ENCODE measurements around the gene INSYN1. TPM values are rescaled to one million over a fixed set of nuclear protein-coding genes. Genes with fewer than 3 reads are reported as not detected.

The INSYN1 gene
- total and polyA plus RNA-seq, 3 donors from 2014 or later = 8.9 to 18.9 (median 15.9) TPM

DNA sequence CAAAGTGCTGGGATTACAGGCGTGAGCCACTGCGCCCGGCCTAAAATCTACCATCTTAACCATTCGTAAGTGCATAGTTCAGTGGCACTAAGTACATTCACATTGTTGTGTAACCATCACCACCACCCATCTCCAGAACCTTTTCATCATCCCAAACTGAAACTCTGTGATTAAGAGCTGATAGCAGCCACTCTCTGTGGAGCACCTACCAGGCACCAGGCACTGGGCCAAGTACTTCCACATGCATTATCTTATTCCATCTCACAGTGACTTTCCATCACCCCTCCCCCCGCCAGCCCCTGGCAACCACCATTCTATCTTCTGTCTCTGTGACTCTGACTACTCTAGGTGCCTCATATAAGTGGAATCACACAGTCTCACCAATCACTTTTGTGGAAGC is 2.3 kb upstream of the INSYN1 start:
- intact Hi-C loops (cut with DNase I; ENCODE audit: low total_unique reads) = no loop called here
- 92 to 94% methylated on average over 5 of the region's 5 CpGs for WGBS, 2 donors

DNA sequence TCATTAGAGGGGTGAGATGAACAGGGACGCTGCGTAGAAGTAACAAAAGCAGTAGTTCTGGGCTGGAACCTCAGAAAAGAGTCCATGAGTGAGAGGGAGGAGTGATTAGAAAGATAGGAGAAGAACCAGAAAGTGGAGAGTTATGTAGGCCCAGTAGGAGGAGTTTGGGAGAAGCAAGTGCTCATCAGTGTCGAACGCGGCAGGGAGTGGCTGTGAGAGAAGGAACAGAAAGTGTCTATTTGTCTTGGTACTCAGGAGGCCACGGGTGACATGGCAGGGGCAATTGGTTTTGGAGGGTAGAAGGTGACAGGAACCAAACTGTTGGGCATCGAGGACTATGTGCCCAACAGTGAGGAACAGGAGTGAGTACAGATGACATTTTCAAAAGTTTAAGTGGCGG is 1.3 kb upstream of the INSYN1 start:
- WGBS, 2 donors = 42 to 49% methylated on average over 8 of the region's 8 CpGs
- peak; percentile 38 for DNase-seq
- intact Hi-C loops (cut with DNase I; ENCODE audit: low total_unique reads) = no loop called here
- TF ChIP-seq, protein P1, sequence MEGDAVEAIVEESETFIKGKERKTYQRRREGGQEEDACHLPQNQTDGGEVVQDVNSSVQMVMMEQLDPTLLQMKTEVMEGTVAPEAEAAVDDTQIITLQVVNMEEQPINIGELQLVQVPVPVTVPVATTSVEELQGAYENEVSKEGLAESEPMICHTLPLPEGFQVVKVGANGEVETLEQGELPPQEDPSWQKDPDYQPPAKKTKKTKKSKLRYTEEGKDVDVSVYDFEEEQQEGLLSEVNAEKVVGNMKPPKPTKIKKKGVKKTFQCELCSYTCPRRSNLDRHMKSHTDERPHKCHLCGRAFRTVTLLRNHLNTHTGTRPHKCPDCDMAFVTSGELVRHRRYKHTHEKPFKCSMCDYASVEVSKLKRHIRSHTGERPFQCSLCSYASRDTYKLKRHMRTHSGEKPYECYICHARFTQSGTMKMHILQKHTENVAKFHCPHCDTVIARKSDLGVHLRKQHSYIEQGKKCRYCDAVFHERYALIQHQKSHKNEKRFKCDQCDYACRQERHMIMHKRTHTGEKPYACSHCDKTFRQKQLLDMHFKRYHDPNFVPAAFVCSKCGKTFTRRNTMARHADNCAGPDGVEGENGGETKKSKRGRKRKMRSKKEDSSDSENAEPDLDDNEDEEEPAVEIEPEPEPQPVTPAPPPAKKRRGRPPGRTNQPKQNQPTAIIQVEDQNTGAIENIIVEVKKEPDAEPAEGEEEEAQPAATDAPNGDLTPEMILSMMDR (IDR thresholded peaks at IDR 0.05) = no peak
- no peak for TF ChIP-seq POLR2A (IDR thresholded peaks at IDR 0.05)
- no peaks in the 10 kb centered on the region for H3K36me3 ChIP-seq (ENCODE audit: low read depth, missing control alignments)
- H3K27me3 ChIP-seq = no peaks in the 10 kb centered on the region
- H3K4me3 ChIP-seq = no peak overlapping the region
- H3K9me3 ChIP-seq = no peaks in the 10 kb centered on the region
- peaks cover 22% of the 10 kb centered on the region for H3K4me1 ChIP-seq
- peak overlapping the region in 1 of 2 donors; percentile 56 for H3K27ac ChIP-seq

More for the DNA sequence above, 2.3 kb upstream of the INSYN1 start:
- no peak for TF ChIP-seq POLR2A (IDR thresholded peaks at IDR 0.05)
- TF ChIP-seq, protein P1 (IDR thresholded peaks at IDR 0.05) = no peak
- Histone ChIP-seq H3K9me3 (no peaks in the 10 kb centered on the region), H3K4me3 (no peak overlapping the region), H3K4me1 (peaks cover 22% of the 10 kb centered on the region), H3K27ac (no peak overlapping the region), H3K27me3 (no peaks in the 10 kb centered on the region), H3K36me3 (ENCODE audit: low read depth, missing control alignments) (no peaks in the 10 kb centered on the region)
- DNase-seq = no peak

DNA sequence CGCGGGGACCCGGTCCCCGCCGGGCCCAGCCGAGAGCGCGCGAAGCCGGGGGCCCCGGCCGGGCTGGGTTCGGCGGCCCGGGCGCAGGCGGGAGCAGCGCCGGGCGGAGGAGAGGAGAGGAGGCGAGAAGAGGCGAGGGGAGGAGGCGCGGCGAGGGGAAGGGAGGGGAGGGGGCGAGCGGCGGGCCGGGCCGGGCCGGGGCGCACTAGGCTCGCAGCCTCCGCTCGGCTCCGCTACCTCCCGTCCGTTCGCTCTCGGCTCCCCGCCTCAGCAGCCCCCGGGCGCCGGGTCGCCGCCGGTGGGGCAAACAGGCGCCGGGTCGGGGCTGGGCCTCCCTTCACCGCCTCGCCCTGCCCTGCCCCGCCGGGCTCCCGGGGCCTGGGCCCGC is 351 bp downstream of the INSYN1 start:
- intact Hi-C loops (cut with DNase I; ENCODE audit: low total_unique reads) = no loop called here
- H3K4me1 ChIP-seq = peaks cover 22% of the 10 kb centered on the region
- H3K27me3 ChIP-seq = no peaks in the 10 kb centered on the region
- 1% methylated on average over 34 of the region's 56 CpGs; no CpG with 5 or more reads in 1 of the 2 donors for WGBS, 2 donors
- H3K9me3 ChIP-seq = no peaks in the 10 kb centered on the region
- TF ChIP-seq POLR2A (IDR thresholded peaks at IDR 0.05) = no peak
- TF ChIP-seq, protein P1 (IDR thresholded peaks at IDR 0.05) = no peak
- H3K36me3 ChIP-seq (ENCODE audit: low read depth, missing control alignments) = no peaks in the 10 kb centered on the region
- H3K27ac ChIP-seq = peak overlapping the region in 1 of 2 donors; percentile 66
- no peak for DNase-seq
- peak overlapping the region; percentile 68 to 69 for H3K4me3 ChIP-seq

DNA sequence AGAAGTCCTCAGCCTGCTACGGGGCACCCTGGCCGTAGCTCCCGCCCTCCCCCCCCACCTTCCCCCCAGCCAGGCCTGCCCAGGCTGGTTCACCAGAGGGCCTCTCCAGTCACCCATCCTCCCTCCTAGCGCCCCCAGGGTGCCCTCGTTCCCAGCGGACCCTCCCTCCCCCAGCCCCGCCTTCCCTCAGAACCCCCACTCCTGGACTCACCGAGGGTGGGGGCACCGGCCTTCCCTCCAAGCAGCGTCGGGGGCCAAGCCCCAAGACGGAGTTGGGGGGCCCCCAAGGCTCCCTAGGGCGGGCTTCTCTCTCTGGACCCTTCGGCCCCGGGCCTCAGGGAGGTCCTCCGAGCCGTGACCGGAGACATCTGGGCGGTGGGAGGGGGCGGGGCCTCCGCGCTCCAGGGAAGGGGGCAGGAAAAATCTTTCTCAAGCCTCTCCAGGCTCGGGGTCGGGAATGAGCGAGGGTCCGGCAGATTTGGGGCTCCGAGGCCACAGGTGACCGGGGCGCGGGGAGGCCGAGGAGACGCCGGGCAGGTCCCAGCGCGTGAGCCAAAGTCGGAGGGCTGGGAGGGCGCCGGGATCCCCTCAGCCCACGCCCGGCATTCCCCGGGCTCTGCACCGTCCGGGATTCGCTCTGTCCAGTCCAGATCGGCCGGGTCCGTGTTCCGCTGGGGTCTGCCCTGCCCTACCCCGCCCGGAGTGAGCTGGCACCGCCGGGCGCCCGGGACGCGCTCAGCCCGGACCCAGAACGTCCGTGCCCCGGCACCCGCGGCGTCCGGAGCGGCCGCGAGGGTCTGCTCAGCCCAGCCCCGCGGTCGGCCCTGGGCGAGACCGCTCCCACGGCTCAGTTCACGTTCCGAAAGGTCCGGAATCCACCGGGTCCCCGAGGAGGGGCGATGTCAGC is 999 bp downstream of the INSYN1 start:
- H3K4me3 ChIP-seq = peak overlapping the region; percentile 68 to 69
- DNase-seq = no peak
- H3K9me3 ChIP-seq = no peaks in the 10 kb centered on the region
- H3K27me3 ChIP-seq = no peaks in the 10 kb centered on the region
- peaks cover 23% of the 10 kb centered on the region for H3K4me1 ChIP-seq
- H3K27ac ChIP-seq = peak overlapping the region in 1 of 2 donors; percentile 66
- intact Hi-C loops (cut with DNase I; ENCODE audit: low total_unique reads) = no loop called here
- 1 to 3% methylated on average over 7 to 33 of the region's 79 CpGs for WGBS, 2 donors
- no peaks in the 10 kb centered on the region for H3K36me3 ChIP-seq (ENCODE audit: low read depth, missing control alignments)
- no peak for TF ChIP-seq POLR2A (IDR thresholded peaks at IDR 0.05)
- TF ChIP-seq, protein P1 (IDR thresholded peaks at IDR 0.05) = no peak
